ENCODE results near the gene SDK1. TPM values are rescaled to one million over a fixed set of nuclear protein-coding genes. Genes with fewer than 3 reads are reported as not detected.

Gene SDK1
- total and polyA plus RNA-seq, 11 donors = 2.2 to 5.8 (median 3.4) TPM

DNA sequence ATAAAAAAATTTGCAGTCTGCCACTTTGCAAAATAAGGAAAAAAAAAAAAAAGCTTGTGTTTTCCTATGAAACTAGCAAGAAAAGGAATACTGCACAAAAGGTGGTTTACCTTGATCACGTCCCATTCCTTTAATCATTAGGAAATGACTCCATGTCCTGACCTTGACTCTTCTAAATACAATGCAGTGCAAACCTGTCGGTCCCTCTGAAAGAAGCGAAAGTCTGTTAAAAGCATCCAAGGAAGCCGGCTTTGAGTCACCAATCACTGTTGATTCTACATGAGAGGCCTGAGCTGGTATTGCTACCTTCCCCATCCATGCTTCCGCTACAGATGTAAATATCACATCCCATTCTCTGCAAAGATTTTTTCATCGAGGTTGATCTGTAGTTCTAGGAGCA is 652.1 kb downstream of the SDK1 start:
- Histone ChIP-seq H3K4me1 (no peaks in the 10 kb centered on the region), H3K27me3 (peaks cover 0 to 5% (median 0%) of the 10 kb centered on the region in 9 donors), H3K9me3 (no peaks in the 10 kb centered on the region), H3K4me3 (no peak overlapping the region), H3K27ac (no peak overlapping the region), H3K36me3 (no peaks in the 10 kb centered on the region)
- DNase-seq (no peak), ATAC-seq (no peak)
- TF ChIP-seq, protein P1, sequence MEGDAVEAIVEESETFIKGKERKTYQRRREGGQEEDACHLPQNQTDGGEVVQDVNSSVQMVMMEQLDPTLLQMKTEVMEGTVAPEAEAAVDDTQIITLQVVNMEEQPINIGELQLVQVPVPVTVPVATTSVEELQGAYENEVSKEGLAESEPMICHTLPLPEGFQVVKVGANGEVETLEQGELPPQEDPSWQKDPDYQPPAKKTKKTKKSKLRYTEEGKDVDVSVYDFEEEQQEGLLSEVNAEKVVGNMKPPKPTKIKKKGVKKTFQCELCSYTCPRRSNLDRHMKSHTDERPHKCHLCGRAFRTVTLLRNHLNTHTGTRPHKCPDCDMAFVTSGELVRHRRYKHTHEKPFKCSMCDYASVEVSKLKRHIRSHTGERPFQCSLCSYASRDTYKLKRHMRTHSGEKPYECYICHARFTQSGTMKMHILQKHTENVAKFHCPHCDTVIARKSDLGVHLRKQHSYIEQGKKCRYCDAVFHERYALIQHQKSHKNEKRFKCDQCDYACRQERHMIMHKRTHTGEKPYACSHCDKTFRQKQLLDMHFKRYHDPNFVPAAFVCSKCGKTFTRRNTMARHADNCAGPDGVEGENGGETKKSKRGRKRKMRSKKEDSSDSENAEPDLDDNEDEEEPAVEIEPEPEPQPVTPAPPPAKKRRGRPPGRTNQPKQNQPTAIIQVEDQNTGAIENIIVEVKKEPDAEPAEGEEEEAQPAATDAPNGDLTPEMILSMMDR (IDR thresholded peaks at IDR 0.05) = no peak
- no peak for TF ChIP-seq POLR2A (IDR thresholded peaks at IDR 0.05)
- intact Hi-C loops (cut with DNase I) = no loop called here
- 77 to 85% (median 82%) methylated on average over 6 of the region's 6 CpGs for WGBS, 4 donors

DNA sequence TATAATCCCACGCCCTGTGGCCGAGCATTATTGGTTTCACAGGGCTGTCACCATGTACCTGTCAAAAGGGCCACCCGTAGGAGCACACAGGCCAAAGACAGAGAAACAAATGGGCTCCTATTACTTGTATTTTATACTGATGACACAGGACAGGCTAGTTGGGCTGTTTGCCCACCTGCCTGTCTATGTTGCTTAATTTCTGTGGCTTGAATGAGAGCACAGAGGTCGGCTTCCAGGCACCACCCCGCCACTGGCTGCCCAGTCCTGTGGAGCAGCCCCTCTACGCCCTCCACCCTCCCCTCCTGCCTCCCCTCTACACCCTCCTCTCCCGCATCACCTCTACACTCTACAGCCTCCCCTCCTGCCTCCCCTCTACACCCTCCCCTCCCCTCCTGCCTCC is 652.9 kb downstream of the SDK1 start:
- Histone ChIP-seq H3K36me3 (no peaks in the 10 kb centered on the region), H3K4me3 (no peak overlapping the region), H3K27ac (no peak overlapping the region), H3K4me1 (no peaks in the 10 kb centered on the region), H3K27me3 (peaks cover 0 to 2% (median 0%) of the 10 kb centered on the region in 9 donors), H3K9me3 (no peaks in the 10 kb centered on the region)
- 86 to 92% (median 89%) methylated on average over 6 to 7 of the region's 7 CpGs for WGBS, 4 donors
- no peak for TF ChIP-seq POLR2A (IDR thresholded peaks at IDR 0.05)
- DNase-seq (no peak), ATAC-seq (no peak)
- intact Hi-C loops (cut with DNase I) = no loop called here

DNA sequence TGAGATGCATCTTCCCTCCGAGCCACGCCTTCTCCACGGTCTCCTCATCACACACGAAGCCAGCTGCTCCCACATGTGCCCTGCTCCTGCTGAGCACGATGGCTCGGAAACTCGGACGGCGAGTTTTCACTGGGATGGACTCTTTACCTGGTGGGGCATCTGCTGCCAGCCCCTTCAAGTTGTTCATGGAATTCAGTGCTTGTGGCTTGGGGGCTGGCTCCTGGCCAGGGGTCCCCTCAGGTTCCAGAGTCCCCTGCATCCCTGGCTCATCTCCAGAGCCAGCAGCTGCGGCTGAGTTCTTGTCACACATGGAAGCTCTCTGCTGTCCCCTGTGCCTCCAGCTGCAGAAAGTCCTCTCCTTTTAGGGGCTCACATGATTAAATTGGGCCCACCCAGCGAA is 654.0 kb downstream of the SDK1 start:
- ATAC-seq (no peak), DNase-seq (no peak)
- H3K36me3 ChIP-seq = no peaks in the 10 kb centered on the region
- no peaks in the 10 kb centered on the region for H3K4me1 ChIP-seq
- H3K9me3 ChIP-seq = no peaks in the 10 kb centered on the region
- no peak for TF ChIP-seq POLR2A (IDR thresholded peaks at IDR 0.05)
- TF ChIP-seq, protein P1 (IDR thresholded peaks at IDR 0.05) = no peak
- intact Hi-C loops (cut with DNase I) = no loop called here
- no peak overlapping the region for H3K4me3 ChIP-seq
- WGBS, 4 donors = 84 to 89% (median 86%) methylated on average over 11 of the region's 11 CpGs
- no peak overlapping the region for H3K27ac ChIP-seq
- H3K27me3 ChIP-seq = no peaks in the 10 kb centered on the region

DNA sequence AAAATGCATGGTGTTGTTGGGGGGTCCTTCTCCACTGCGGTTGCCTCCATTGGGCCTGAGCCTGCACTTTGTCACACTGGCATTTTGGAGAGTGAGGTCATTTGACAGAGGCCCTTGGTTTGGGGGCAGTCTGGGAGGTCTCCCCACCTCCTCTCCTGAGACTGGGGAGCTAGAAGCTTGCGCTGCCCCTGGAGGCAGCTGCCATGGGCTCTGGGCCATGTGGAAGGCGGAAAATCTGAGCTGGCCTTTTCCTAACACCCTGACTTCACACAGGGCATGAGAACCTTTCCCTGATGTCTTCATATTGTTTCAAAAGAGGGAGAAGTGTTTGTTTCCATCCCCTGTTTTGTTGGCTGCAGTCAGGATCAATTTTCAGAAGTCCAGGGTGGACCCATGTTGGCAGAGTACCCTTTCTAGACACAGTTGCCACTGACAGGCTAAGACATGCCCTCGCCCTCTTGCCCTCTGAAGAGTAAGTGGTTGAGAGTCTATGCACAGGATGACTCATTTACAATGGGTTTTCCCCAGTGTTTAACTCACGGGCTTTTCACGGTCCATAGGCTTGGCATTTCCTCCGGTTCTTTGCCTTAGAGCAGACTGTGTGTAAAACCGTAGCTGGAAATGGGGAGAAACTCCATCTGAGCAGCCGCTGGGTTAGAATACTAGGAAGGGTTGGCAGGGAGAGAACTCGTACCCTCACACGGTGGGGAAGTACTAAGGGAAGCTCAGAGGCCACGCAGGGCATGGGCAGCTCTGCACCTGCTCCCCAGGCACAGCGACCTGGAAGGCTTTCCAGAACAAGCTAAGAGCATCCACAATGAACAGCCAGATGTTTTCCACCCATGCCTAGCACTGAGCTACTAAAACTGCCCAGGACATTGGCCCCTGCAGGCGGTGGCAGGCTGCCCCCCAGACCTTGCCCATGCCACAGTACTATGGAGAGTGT is 655.0 kb downstream of the SDK1 start:
- TF ChIP-seq, protein P1 (IDR thresholded peaks at IDR 0.05) = no peak
- no peak for TF ChIP-seq POLR2A (IDR thresholded peaks at IDR 0.05)
- H3K4me3 ChIP-seq = no peak overlapping the region
- no peaks in the 10 kb centered on the region for H3K9me3 ChIP-seq
- H3K27ac ChIP-seq = no peak overlapping the region
- H3K27me3 ChIP-seq = no peaks in the 10 kb centered on the region
- H3K36me3 ChIP-seq = no peaks in the 10 kb centered on the region
- no peaks in the 10 kb centered on the region for H3K4me1 ChIP-seq
- 81 to 87% (median 85%) methylated on average over 13 to 14 of the region's 14 CpGs for WGBS, 4 donors
- intact Hi-C loops (cut with DNase I) = no loop called here
- DNase-seq (no peak), ATAC-seq (no peak)
